Smooth muscle cell (in vitro differentiated cells): ENCODE data around the gene TMTC4. TPM values are rescaled to one million over a fixed set of nuclear protein-coding genes. Genes with fewer than 3 reads are reported as not detected.

Experiments
- DNase-seq: peaks from one replicate; lab custom pipeline; 2025; ENCODE audit not compliant: unreplicated experiment; lab: John Stamatoyannopoulos, UW
- H2AFZ ChIP-seq: fragments of 200-600 bp; sonication (generic); 2 replicates; pipeline ENCODE4 v1.6.0; 2016; ENCODE audit warnings: antibody characterized with exemption, low read depth, mild to moderate bottlenecking
- H3F3A ChIP-seq: fragments of 200-600 bp; sonication (generic); 2 replicates; pipeline ENCODE4 v1.6.0; 2017; ENCODE audit warnings: antibody characterized with exemption, low read depth
- H3K27ac ChIP-seq: fragments of 200-600 bp; sonication (generic); 2 replicates; pipeline ENCODE4 v1.5.1; 2016; ENCODE audit warnings: low read depth, mild to moderate bottlenecking
- H3K27me3 ChIP-seq: fragments of 200-600 bp; sonication (generic); 2 replicates; pipeline ENCODE4 v1.6.1; 2016; ENCODE audit warnings: low read depth, mild to moderate bottlenecking
- H3K36me3 ChIP-seq: fragments of 200-600 bp; sonication (generic); 2 replicates; pipeline ENCODE4 v1.5.1; 2016; ENCODE audit warnings: low read depth
- H3K4me1 ChIP-seq: fragments of 200-600 bp; sonication (generic); 2 replicates; pipeline ENCODE4 v1.5.1; 2016; ENCODE audit warnings: low read depth
- H3K4me2 ChIP-seq: fragments of 200-600 bp; sonication (generic); 2 replicates; pipeline ENCODE4 v1.6.0; 2016; ENCODE audit warnings: mild to moderate bottlenecking
- H3K4me3 ChIP-seq: fragments of 200-600 bp; sonication (generic); 2 replicates; pipeline ENCODE4 v1.5.1; 2016; ENCODE audit warnings: mild to moderate bottlenecking
- H3K79me2 ChIP-seq: fragments of 200-600 bp; sonication (generic); 2 replicates; pipeline ENCODE4 v1.6.0; 2016; ENCODE audit warnings: low read depth, mild to moderate bottlenecking
- H3K9ac ChIP-seq: fragments of 200-600 bp; sonication (generic); 2 replicates; pipeline ENCODE4 v1.6.0; 2016; ENCODE audit warnings: low read depth
- H3K9me3 ChIP-seq: fragments of 200-600 bp; sonication (generic); replicated peaks from 2 replicates; pipeline ENCODE4 v1.5.1; 2016; ENCODE audit warnings: low read depth
- H4K20me1 ChIP-seq: fragments of 200-600 bp; sonication (generic); 2 replicates; pipeline ENCODE4 v1.6.0; 2016; ENCODE audit warnings: low read depth
- WGBS: methylation state at CpG from one replicate; pipeline ENCODE4 v1.1.7; 2016; ENCODE audit warnings: low lambda C conversion rate; 5-methylcytosine and 5-hydroxymethylcytosine counted together
- polyA plus RNA-seq: library from polyadenylated mRNA; unstranded; fragments of >200 nt; fragmentation: Nextera tagmentation; extraction: Ambion mirVana; gene quantifications from 2 replicates; pipeline ENCODE4 v1.2.1, GENCODE V29; 2016
- total RNA-seq: library from RNA; depleted of rRNA; stranded (reverse); fragments of >200 nt; gene quantifications from 2 replicates; pipeline ENCODE4 v1.2.3, GENCODE V29; 2014
- TF ChIP-seq, protein P1 (sequence below): fragments of 200-600 bp; sonication (generic); IDR thresholded peaks from 2 replicates; pipeline ENCODE4 v1.5.1; 2017; ENCODE audit warnings: borderline replicate concordance, mild to moderate bottlenecking, antibody characterized with exemption; ENCODE audit not compliant: insufficient read depth, poor library complexity, severe bottlenecking

TMTC4 gene
- total and polyA plus RNA-seq, 2 experiments from 2014 or later: 6.6 to 7.4 TPM

DNA sequence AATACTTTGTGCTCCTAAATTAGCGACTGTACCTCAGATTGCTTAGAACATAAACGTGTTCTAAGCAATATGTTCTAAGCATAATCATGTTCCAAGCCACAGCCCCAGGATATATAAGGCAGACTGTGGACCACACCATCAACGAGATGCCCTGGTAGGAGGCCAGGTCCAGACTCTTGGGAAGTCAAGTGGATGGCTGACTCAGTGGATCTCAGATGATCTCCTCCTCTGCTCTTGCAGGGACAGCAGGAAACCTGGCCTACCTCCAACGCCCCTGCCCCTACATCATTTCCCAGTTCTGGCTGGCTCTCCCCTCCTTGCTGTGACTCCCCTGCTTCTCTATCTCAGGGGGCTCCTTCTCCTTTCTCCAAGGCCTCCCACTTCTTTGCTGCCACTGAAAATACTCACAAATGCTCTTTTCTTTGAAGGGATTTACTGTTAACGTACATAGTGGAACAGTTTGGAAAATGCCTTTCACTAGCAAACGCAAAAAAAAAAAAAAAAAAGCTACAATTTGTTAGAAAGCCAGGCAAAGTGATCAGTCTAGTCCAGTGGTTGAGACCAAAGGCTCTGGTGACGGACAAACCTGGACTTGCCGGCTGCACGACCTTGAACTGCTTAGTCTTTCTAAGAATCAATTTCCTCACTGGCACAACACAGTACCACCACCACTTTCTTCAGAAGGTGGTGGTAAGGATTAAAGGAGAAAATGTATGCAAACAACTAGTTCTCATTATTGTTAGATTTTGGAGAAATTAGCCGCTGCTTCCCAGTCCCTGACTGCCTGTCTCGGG lies 3.0 kb downstream of the TMTC4 start:
- Histone ChIP-seq H2AFZ (no peak overlapping the region), H3K27ac (no peak overlapping the region), H3K27me3 (no peaks in the 10 kb centered on the region), H4K20me1 (peaks cover 33% of the 10 kb centered on the region), H3K79me2 (peaks cover 25% of the 10 kb centered on the region), H3K4me1 (peaks cover 11% of the 10 kb centered on the region), H3K36me3 (peaks cover 3% of the 10 kb centered on the region), H3K9ac (no peak overlapping the region), H3K9me3 (no peaks in the 10 kb centered on the region), H3K4me2 (no peak overlapping the region), H3F3A (no peaks in the 10 kb centered on the region), H3K4me3 (no peak overlapping the region)
- no peak for DNase-seq
- WGBS: 93% methylated on average over 11 of the region's 11 CpGs
- TF ChIP-seq, protein P1, sequence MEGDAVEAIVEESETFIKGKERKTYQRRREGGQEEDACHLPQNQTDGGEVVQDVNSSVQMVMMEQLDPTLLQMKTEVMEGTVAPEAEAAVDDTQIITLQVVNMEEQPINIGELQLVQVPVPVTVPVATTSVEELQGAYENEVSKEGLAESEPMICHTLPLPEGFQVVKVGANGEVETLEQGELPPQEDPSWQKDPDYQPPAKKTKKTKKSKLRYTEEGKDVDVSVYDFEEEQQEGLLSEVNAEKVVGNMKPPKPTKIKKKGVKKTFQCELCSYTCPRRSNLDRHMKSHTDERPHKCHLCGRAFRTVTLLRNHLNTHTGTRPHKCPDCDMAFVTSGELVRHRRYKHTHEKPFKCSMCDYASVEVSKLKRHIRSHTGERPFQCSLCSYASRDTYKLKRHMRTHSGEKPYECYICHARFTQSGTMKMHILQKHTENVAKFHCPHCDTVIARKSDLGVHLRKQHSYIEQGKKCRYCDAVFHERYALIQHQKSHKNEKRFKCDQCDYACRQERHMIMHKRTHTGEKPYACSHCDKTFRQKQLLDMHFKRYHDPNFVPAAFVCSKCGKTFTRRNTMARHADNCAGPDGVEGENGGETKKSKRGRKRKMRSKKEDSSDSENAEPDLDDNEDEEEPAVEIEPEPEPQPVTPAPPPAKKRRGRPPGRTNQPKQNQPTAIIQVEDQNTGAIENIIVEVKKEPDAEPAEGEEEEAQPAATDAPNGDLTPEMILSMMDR: no peak

DNA sequence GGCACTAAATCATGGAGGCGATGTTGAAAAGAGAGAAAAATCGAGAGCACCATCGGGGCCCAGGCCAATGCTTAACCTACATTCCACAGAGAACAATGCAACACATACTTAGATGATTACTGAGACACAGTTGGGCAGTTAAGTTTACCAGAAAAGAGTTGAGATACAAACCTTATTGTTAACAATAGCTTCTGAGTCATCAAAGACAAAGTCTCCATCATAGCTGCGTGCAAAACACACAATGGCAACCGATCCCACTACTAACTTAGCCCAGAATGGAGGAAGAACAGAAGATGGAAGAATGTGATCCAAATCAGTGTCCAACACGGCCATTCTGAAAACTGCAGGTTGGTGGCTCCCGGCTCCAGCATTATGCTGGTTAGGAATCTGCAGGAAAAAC lies 6.2 kb downstream of the TMTC4 start:
- no peak overlapping the region for H3K9ac ChIP-seq
- H2AFZ ChIP-seq: no peak overlapping the region
- no peak overlapping the region for H3K4me2 ChIP-seq
- H3K27ac ChIP-seq: no peak overlapping the region
- H3K27me3 ChIP-seq: no peaks in the 10 kb centered on the region
- 83% methylated on average over 7 of the region's 7 CpGs for WGBS
- H3K36me3 ChIP-seq: peaks cover 3% of the 10 kb centered on the region
- TF ChIP-seq, protein P1: no peak
- no peaks in the 10 kb centered on the region for H3K9me3 ChIP-seq
- peaks cover 29% of the 10 kb centered on the region for H4K20me1 ChIP-seq
- H3K79me2 ChIP-seq: peaks cover 25% of the 10 kb centered on the region
- no peak for DNase-seq
- H3F3A ChIP-seq: no peaks in the 10 kb centered on the region
- no peak overlapping the region for H3K4me3 ChIP-seq
- peaks cover 7% of the 10 kb centered on the region for H3K4me1 ChIP-seq

DNA sequence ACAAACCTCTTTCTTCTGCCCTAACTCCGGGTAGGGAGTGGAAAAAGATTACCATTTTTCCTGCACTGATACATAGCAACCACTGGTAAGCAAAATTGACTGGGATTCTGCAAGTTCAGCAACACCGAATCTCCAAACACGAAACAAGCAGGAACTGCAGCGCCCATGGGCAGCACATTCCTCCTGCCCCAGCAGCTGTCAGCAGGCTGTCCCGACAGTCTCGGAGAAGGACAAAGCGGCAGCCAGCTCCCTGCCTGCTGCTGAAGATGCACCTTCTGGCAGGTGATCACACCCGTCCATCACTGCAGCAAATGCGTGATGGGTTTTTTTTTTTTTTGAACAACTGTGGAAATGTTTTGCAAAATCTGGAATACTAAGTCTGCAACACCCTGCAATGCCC lies 6.7 kb downstream of the TMTC4 start:
- no peaks in the 10 kb centered on the region for H3K27me3 ChIP-seq
- WGBS: 97% methylated on average over 9 of the region's 9 CpGs
- H3K4me2 ChIP-seq: no peak overlapping the region
- H3K79me2 ChIP-seq: peaks cover 20% of the 10 kb centered on the region
- TF ChIP-seq, protein P1: no peak
- H3K4me3 ChIP-seq: no peak overlapping the region
- no peak overlapping the region for H3K9ac ChIP-seq
- H4K20me1 ChIP-seq: peaks cover 24% of the 10 kb centered on the region
- H3K36me3 ChIP-seq: peaks cover 3% of the 10 kb centered on the region
- H3K4me1 ChIP-seq: peaks cover 2% of the 10 kb centered on the region
- H3K9me3 ChIP-seq: no peaks in the 10 kb centered on the region
- no peaks in the 10 kb centered on the region for H3F3A ChIP-seq
- H3K27ac ChIP-seq: no peak overlapping the region
- no peak overlapping the region for H2AFZ ChIP-seq
- no peak for DNase-seq

DNA sequence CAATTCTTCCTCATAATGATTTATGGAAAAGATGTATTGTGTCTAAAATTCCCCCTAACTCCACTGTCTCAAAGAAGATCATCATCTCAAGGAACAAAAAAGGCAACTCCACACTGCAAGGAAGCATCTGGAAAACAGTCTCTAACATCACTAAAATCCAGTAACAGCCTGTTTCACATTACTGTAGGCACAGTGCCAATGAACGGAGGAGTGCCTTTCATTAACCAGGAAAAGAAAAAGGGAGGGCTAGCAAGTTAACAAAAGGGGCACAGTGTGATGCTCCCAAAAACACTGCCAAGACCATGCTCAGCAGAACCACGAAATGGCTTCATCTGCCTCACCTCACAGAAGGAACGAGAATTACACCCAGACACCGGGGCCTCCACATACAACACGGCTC lies 8.5 kb downstream of the TMTC4 start:
- H3K27me3 ChIP-seq: no peaks in the 10 kb centered on the region
- no peaks in the 10 kb centered on the region for H3F3A ChIP-seq
- no peak overlapping the region for H3K4me3 ChIP-seq
- H3K9ac ChIP-seq: no peak overlapping the region
- H3K4me2 ChIP-seq: no peak overlapping the region
- H4K20me1 ChIP-seq: peaks cover 8% of the 10 kb centered on the region
- H3K27ac ChIP-seq: no peak overlapping the region
- peaks cover 3% of the 10 kb centered on the region for H3K36me3 ChIP-seq
- H3K9me3 ChIP-seq: no peaks in the 10 kb centered on the region
- 96% methylated on average over 5 of the region's 5 CpGs for WGBS
- TF ChIP-seq, protein P1: no peak
- H3K4me1 ChIP-seq: no peaks in the 10 kb centered on the region
- no peak for DNase-seq
- H3K79me2 ChIP-seq: peaks cover 4% of the 10 kb centered on the region
- no peak overlapping the region for H2AFZ ChIP-seq
